ENCODE measurements around the gene IFITM2. TPM values are rescaled to one million over a fixed set of nuclear protein-coding genes. Genes with fewer than 3 reads are reported as not detected.
"Not testable (repeated sequence)": the region's sequence is repeated elsewhere in the genome, so short reads cannot be mapped to it uniquely, and the experiment has no call there.

IFITM2 gene
- total and polyA plus RNA-seq, 8 donors = 32.1 to 182 (median 98.1) TPM

DNA sequence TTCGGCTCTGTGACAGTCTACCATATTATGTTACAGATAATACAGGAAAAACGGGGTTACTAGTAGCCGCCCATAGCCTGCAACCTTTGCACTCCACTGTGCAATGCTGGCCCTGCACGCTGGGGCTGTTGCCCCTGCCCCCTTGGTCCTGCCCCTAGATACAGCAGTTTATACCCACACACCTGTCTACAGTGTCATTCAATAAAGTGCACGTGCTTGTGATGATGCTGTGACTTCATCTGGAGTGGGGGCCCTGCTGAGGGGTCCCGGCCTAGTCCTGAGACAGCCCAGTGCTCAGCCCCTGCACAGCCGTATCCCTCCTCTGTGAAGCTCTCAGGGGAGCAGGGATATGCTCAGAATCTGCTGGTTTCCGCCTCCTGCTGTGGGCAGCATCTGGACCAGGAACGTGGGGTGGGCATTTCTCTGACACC is 7.5 kb downstream of the IFITM2 start:
- no peak overlapping the region for H3K27ac ChIP-seq
- intact Hi-C loops (cut with DNase I) = no loop called here
- WGBS, 2 donors = 80 to 81% methylated on average over 9 of the region's 9 CpGs
- TF ChIP-seq, protein P1, sequence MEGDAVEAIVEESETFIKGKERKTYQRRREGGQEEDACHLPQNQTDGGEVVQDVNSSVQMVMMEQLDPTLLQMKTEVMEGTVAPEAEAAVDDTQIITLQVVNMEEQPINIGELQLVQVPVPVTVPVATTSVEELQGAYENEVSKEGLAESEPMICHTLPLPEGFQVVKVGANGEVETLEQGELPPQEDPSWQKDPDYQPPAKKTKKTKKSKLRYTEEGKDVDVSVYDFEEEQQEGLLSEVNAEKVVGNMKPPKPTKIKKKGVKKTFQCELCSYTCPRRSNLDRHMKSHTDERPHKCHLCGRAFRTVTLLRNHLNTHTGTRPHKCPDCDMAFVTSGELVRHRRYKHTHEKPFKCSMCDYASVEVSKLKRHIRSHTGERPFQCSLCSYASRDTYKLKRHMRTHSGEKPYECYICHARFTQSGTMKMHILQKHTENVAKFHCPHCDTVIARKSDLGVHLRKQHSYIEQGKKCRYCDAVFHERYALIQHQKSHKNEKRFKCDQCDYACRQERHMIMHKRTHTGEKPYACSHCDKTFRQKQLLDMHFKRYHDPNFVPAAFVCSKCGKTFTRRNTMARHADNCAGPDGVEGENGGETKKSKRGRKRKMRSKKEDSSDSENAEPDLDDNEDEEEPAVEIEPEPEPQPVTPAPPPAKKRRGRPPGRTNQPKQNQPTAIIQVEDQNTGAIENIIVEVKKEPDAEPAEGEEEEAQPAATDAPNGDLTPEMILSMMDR (IDR thresholded peaks at IDR 0.05) = no peak
- ATAC-seq (no peak), DNase-seq (peak in 2 of 6 donors; percentile 18 to 24), FAIRE-seq (no peak)
- H3K4me3 ChIP-seq = peak overlapping the region in 3 of 4 donors; percentile 14 to 41 (median 18)
- no peaks in the 10 kb centered on the region for H3K9me3 ChIP-seq
- no peaks in the 10 kb centered on the region for H3K36me3 ChIP-seq
- peaks cover 0 to 3% (median 0%) of the 10 kb centered on the region in 3 donors for H3K4me1 ChIP-seq
- H3K27me3 ChIP-seq = no peaks in the 10 kb centered on the region

DNA sequence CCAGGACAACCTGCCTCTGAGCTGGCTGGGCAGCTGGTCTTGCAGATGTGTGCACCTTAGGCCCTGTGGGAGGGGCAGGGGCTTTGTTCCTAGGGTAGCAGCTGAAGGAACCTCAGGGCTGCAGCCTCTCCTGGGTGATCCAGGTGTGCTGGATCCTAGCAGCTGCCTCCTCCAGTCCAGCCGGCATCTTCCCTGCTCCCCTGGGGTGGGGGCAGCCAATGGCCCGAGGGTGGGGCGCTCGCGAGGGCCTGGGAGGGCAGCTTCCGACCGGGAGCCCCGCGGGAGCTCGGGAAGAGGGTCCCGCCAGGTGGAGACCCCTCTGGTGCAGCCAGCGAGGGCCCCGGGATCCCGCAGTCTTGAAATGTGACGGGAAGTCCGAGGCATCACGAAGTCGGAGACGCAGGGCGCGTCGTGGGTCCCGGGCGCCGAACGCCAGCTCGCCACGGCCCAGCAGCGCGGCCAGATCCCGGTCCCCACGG is 7.9 kb downstream of the IFITM2 start:
- H3K27ac ChIP-seq = peak overlapping the region in 3 of 4 donors; percentile 7 to 31 (median 18)
- TF ChIP-seq, protein P1 (IDR thresholded peaks at IDR 0.05) = no peak
- 44% methylated on average over 32 of the region's 32 CpGs for WGBS, 2 donors
- peak in 3 of 6 donors; percentile 22 to 73 (median 40) for DNase-seq
- H3K27me3 ChIP-seq = no peaks in the 10 kb centered on the region
- no peaks in the 10 kb centered on the region for H3K36me3 ChIP-seq
- intact Hi-C loops (cut with DNase I) = no loop called here
- H3K4me3 ChIP-seq = peak overlapping the region; percentile 7 to 41 (median 16)
- H3K9me3 ChIP-seq = no peaks in the 10 kb centered on the region
- ATAC-seq = no peak
- FAIRE-seq = no peak
- H3K4me1 ChIP-seq = peaks cover 0 to 3% (median 0%) of the 10 kb centered on the region in 3 donors

DNA sequence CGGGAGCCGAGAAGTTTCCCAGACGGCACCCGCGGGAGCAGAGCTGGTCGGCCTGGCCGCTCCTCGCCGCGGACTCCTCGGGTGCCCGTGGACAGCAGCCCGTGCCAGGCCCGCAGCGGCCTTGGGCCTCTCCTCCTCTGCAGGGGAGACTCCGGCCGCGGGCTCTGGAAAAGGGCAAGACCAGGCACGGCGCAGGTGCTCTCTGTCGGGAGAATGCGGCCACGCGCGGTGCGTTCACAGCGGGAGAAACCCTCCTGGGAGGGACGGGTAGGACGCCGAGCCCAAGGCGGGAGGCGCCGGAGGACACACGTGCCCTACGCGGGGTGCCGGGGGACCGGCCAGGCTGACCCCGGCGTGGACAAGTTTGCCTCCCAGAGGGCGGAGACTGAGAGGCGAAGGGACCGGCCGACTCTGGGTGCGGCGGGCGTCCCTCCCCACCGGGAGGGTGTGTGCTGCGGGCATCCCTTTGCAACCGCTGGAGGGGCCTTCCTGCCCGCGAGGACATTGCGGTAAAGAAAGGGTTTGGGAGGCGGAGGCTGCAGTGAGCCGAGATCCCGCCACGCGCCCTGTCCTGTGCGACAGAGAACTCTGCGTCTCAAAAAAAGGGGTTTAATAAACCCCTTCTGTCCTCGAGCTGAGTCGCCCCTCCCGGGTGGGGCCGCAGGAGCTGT is 8.6 kb downstream of the IFITM2 start:
- FAIRE-seq = no peak
- peak overlapping the region in 3 of 4 donors; percentile 7 to 31 (median 18) for H3K27ac ChIP-seq
- no peaks in the 10 kb centered on the region for H3K27me3 ChIP-seq
- TF ChIP-seq, protein P1 (IDR thresholded peaks at IDR 0.05) = no peak
- intact Hi-C loops (cut with DNase I) = no loop called here
- no peaks in the 10 kb centered on the region for H3K9me3 ChIP-seq
- peaks cover 0 to 3% (median 0%) of the 10 kb centered on the region in 3 donors for H3K4me1 ChIP-seq
- H3K4me3 ChIP-seq = peak overlapping the region; percentile 7 to 41 (median 16)
- DNase-seq = peak in 4 of 6 donors; percentile 33 to 82 (median 62)
- H3K36me3 ChIP-seq = no peaks in the 10 kb centered on the region
- ATAC-seq = no peak
- 16 to 19% methylated on average over 51 to 64 of the region's 64 CpGs for WGBS, 2 donors

DNA sequence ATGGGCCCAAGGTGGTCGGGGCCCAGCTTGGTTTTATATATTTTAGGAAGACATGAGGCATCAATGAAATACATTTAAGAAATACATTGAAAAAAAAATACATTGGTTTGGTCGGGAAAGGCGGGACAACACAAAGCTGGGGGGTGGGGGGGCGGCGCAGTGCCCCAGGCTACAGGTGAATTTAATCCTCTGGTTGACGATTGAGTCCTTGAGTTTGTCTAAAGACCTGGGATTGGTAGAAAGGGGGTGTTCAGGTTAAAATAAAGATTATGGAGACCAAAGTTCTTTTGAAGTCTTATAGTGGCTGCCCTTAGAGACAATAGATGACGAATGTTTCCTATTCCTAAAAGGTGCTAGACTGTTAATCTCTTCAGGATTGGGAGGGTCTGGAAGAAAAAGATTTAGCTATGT is 9.3 kb downstream of the IFITM2 start:
- FAIRE-seq (no peak), ATAC-seq (no peak), DNase-seq (no peak)
- 63 to 70% methylated on average over 7 of the region's 7 CpGs for WGBS, 2 donors
- H3K36me3 ChIP-seq = no peaks in the 10 kb centered on the region
- peaks cover 0 to 3% (median 0%) of the 10 kb centered on the region in 3 donors for H3K4me1 ChIP-seq
- intact Hi-C loops (cut with DNase I) = no loop called here
- no peak overlapping the region for H3K27ac ChIP-seq
- H3K9me3 ChIP-seq = no peaks in the 10 kb centered on the region
- H3K27me3 ChIP-seq = no peaks in the 10 kb centered on the region
- peak overlapping the region in 1 of 4 donors; percentile 41 for H3K4me3 ChIP-seq
- TF ChIP-seq, protein P1 (IDR thresholded peaks at IDR 0.05) = no peak

DNA sequence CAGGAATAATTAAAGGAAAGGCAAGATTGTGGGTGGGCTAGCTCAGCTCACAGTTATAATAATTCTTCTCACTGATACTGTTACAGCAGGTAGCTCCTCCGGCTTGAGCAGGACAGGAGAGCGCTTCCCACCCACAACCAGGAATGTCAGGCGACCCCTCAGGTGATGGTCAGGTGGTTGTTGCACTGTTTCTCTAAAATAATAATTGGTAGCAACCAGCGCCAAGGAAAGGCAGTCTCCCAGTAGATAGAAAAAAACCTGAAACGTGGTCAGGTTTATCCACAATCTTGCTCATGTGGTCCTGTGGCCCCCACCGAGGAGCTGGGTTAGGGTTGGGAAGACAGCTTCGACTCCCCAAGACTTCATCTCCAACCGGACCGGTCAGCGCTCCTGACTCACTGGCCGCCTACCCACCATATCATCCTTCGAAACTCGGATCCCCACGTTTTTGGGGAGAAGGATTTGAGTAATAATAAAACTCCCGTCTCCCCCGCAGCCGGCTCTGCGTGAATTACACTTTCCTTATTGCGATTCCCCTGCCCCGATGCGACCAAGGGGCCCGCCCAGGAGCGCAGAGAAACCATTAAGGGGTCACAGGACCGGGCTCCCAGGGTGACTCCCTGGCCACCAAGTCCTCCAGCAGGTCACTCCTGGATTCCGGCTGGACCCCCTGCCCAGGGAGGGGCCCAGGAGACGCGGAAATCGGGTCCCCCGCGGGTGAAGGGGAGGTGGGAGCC is 10.2 kb downstream of the IFITM2 start:
- ATAC-seq = peak in 1 of 4 donors; percentile 2
- H3K36me3 ChIP-seq; H3K9me3 ChIP-seq; FAIRE-seq; H3K4me1 ChIP-seq; intact Hi-C loops (cut with DNase I); H3K27ac ChIP-seq; H3K27me3 ChIP-seq: not testable (repeated sequence)
- peak overlapping the region in 1 of 4 donors; percentile 29 for H3K4me3 ChIP-seq
- DNase-seq = peak in 1 of 6 donors; percentile 53
- WGBS, 2 donors = 25 to 43% methylated on average over 8 to 16 of the region's 30 CpGs

DNA sequence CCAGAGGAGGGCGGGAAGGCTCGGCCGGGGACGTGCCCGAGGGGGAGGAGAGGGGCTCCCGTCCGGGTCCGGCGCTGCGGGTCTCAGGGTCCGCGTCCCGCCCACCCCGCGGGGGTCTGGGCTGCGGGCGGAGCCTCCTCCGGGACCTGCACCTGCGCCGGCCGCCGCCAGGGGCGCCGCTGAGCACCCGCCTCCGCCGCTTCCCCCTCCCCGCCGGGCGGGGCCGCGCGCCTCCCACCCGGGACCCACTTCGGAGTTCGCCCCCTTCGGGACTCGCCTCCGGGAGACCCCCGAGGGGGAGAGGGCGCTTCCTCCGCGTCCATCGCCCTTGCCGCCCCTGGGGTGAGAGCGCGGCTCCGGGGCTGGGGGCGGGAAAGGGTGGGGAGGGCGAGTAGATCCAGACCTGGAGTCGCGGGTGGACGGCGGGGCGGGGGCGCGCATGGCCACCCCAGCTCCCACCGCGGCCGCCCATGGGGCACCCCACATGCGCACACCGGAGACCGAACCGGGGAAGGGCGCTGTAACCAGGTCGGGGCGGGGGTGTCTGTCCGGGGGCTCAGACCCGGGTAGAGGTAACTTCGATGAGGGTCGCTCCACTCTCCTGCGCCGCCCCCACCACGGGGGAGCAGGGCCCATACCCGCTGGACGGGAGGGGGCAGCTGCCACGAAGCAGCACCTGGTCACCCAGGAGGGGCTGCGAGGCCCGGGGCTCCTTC is 10.9 kb downstream of the IFITM2 start:
- WGBS, 2 donors = 0% methylated on average over 9 to 15 of the region's 79 CpGs
- peak overlapping the region; percentile 33 to 98 (median 72) for H3K27ac ChIP-seq

DNA sequence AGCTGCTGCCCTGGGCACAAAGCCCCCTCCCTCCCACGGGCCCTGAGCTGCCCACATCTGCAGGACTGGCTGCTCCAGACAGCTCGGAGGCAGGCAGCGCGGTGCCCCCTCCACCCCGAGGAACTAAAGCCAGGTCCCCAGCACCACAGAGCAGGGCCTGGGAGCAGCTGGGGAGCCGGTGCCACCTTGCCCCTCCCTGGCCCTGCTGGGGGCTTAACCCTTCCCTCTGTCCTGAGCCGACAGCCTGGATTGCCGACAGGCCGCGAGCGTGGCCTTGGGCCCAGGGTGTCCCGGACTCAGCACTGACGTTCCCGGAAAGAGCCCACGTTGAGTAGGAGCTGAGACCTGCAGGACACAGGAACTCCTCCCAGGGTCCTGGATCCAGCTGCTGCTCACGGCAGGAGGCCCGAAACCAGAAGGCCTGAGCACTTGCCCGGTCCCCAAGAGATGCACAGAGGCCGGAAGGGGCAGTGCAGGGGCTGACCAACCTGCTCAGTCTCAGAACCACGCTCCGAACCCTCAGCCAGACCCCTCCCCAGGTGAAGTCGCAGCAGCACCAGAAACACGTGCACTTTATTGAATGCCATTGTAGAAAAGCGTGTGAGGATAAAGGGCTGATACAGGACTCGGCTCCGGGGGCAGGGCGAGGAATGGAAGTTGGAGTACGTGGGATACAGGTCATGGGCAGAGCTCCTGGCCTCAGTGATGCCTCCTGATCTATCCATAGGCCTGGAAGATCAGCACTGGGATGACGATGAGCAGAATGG is 11.7 kb downstream of the IFITM2 start:
- H3K4me1 ChIP-seq; intact Hi-C loops (cut with DNase I); H3K9me3 ChIP-seq; FAIRE-seq; H3K36me3 ChIP-seq; H3K27me3 ChIP-seq: not testable (repeated sequence)
- DNase-seq = peak in 3 of 6 donors; percentile 42 to 81 (median 70)
- Histone ChIP-seq H3K27ac (peak overlapping the region; percentile 58 to 98 (median 72)), H3K4me3 (peak overlapping the region; percentile 20 to 78 (median 46))
- peak; percentile 59 to 68 (median 63) for ATAC-seq
- 5 to 18% methylated on average over 18 to 20 of the region's 29 CpGs for WGBS, 2 donors

More for the DNA sequence above, 10.9 kb downstream of the IFITM2 start:
- H3K27me3 ChIP-seq; H3K36me3 ChIP-seq; H3K4me1 ChIP-seq; FAIRE-seq; intact Hi-C loops (cut with DNase I); H3K9me3 ChIP-seq: not testable (repeated sequence)
- peak; percentile 70 to 80 (median 76) for ATAC-seq
- peak in 1 of 6 donors; percentile 59 for DNase-seq
- H3K4me3 ChIP-seq = peak overlapping the region; percentile 20 to 78 (median 46)

All from pancreas (tissue), 10 donors.